ENCODE measurements around the gene TSHZ3. TPM values are rescaled to one million over a fixed set of nuclear protein-coding genes. Genes with fewer than 3 reads are reported as not detected.

Gene TSHZ3
- total and polyA plus RNA-seq, 2 of the 13 experiments (the other 11 are each of a cell fraction or from before 2014, with no cell fraction given), result not detected

DNA sequence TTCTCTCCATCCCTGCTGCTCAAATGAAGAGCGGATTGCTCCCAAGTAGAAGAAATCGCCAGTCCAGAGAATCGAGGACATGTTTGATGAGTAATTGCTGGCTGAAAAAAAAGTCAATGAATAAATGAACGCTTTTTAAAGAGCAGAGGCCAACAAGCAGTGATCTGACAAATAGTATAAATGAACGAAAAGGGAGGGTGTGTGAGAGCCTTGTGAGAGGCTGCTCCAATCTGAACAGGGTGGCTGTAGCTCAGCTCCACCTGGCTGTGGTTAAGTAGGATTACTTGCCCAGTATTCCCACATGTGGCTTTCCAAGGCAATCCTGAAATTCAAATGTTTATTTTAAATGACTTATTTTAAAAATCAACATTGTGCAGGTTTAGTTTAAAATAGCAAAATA is 117.1 kb downstream of the TSHZ3 start:
- ChIA-PET POLR2A (no interaction called here), CTCF (ENCODE audit: low intra/inter-chr PET ratio, low total read pairs) (no interaction called here)
- H3K4me1 ChIP-seq (ENCODE audit: insufficient read depth, low read length), result no peaks in the 10 kb centered on the region
- H3K4me3 ChIP-seq (replicated peaks in 1 of 3; ENCODE audit: insufficient read depth in 1 of 3, low read depth in 2 of 3, low read length in 3 of 3), result no peak overlapping the region
- intact Hi-C loops (cut with micrococcal nuclease; ENCODE audit: unreplicated experiment), result no loop called here
- no peaks in the 10 kb centered on the region for H3K79me2 ChIP-seq (ENCODE audit: insufficient read depth, low read length)
- no peak for ATAC-seq
- no peak overlapping the region for H3K27ac ChIP-seq (ENCODE audit: extremely low read length, insufficient read depth, low read length)
- BruUV-seq (replicated peaks), result no TSS peak
- WGBS (ENCODE audit: low lambda C conversion rate), result 0% methylated on average over 5 of the region's 5 CpGs
- no peak overlapping the region for H3K4me2 ChIP-seq (ENCODE audit: low read depth, low read length)
- no peak for DNase-seq (ENCODE audit: low spot score)
- H3K27me3 ChIP-seq (ENCODE audit: control insufficient read depth in 1 of 2, insufficient read depth in 2 of 2, low read length in 2 of 2), result no peaks in the 10 kb centered on the region
- no peaks in the 10 kb centered on the region for H3K36me3 ChIP-seq (replicated peaks in 1 of 2; ENCODE audit: control insufficient read depth in 1 of 2, insufficient read depth in 2 of 2, low read length in 2 of 2)
- no peak for FAIRE-seq
- peaks cover 14% of the 10 kb centered on the region for H3K9me3 ChIP-seq (ENCODE audit: low read length)
- in situ Hi-C loops (cut with HindIII; ENCODE audit: extremely low pct_ligation_motif_present, low pct_unique_long_range_greater_than_20kb), result no loop called here
- no peaks in the 10 kb centered on the region for H4K20me1 ChIP-seq (ENCODE audit: insufficient read depth, low read length)
- H2AFZ ChIP-seq (ENCODE audit: low read length), result no peak overlapping the region
- H3K9ac ChIP-seq (ENCODE audit: insufficient read depth, low read depth, low read length), result no peak overlapping the region
- no peak for TF ChIP-seq ZNF720 (CRISPR knock-in tag; IDR thresholded peaks at IDR 0.05)
- TF ChIP-seq, protein P1, sequence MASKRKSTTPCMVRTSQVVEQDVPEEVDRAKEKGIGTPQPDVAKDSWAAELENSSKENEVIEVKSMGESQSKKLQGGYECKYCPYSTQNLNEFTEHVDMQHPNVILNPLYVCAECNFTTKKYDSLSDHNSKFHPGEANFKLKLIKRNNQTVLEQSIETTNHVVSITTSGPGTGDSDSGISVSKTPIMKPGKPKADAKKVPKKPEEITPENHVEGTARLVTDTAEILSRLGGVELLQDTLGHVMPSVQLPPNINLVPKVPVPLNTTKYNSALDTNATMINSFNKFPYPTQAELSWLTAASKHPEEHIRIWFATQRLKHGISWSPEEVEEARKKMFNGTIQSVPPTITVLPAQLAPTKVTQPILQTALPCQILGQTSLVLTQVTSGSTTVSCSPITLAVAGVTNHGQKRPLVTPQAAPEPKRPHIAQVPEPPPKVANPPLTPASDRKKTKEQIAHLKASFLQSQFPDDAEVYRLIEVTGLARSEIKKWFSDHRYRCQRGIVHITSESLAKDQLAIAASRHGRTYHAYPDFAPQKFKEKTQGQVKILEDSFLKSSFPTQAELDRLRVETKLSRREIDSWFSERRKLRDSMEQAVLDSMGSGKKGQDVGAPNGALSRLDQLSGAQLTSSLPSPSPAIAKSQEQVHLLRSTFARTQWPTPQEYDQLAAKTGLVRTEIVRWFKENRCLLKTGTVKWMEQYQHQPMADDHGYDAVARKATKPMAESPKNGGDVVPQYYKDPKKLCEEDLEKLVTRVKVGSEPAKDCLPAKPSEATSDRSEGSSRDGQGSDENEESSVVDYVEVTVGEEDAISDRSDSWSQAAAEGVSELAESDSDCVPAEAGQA (IDR thresholded peaks at IDR 0.05; ENCODE audit: low read depth), result no peak
- TF ChIP-seq, protein P1 (CRISPR knock-in tag; IDR thresholded peaks at IDR 0.05; ENCODE audit: borderline replicate concordance), result no peak
- TF ChIP-seq ONECUT2 (CRISPR knock-in tag; IDR thresholded peaks at IDR 0.05), result no peak
- no peak for TF ChIP-seq ZNF572 (CRISPR knock-in tag; IDR thresholded peaks at IDR 0.05)
- no peak for TF ChIP-seq KDM5A (IDR thresholded peaks at IDR 0.05; ENCODE audit: borderline replicate concordance, low read length)
- TF ChIP-seq, protein P2, sequence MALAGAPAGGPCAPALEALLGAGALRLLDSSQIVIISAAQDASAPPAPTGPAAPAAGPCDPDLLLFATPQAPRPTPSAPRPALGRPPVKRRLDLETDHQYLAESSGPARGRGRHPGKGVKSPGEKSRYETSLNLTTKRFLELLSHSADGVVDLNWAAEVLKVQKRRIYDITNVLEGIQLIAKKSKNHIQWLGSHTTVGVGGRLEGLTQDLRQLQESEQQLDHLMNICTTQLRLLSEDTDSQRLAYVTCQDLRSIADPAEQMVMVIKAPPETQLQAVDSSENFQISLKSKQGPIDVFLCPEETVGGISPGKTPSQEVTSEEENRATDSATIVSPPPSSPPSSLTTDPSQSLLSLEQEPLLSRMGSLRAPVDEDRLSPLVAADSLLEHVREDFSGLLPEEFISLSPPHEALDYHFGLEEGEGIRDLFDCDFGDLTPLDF (CRISPR knock-in tag; IDR thresholded peaks at IDR 0.05), result no peak
- TF ChIP-seq, protein P3, sequence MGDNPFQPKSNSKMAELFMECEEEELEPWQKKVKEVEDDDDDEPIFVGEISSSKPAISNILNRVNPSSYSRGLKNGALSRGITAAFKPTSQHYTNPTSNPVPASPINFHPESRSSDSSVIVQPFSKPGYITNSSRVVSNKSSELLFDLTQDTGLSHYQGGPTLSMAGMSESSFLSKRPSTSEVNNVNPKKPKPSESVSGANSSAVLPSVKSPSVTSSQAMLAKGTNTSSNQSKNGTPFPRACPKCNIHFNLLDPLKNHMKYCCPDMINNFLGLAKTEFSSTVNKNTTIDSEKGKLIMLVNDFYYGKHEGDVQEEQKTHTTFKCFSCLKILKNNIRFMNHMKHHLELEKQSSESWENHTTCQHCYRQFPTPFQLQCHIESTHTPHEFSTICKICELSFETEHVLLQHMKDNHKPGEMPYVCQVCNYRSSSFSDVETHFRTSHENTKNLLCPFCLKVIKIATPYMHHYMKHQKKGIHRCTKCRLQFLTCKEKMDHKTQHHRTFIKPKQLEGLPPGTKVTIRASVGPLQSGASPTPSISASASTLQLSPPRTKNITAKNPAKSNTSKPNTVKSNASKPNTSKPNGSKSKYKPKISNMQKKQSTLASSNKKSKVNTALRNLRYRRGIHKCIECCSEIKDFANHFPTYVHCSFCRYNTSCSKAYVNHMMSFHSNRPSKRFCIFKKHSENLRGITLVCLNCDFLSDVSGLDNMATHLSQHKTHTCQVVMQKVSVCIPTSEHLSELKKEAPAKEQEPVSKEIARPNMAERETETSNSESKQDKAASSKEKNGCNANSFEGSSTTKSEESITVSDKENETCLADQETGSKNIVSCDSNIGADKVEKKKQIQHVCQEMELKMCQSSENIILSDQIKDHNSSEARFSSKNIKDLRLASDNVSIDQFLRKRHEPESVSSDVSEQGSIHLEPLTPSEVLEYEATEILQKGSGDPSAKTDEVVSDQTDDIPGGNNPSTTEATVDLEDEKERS (CRISPR knock-in tag; IDR thresholded peaks at IDR 0.05), result no peak
- no peak for TF ChIP-seq ZNF552 (CRISPR knock-in tag; IDR thresholded peaks at IDR 0.05; ENCODE audit: borderline replicate concordance)
- no peak for TF ChIP-seq ZNF468 (CRISPR knock-in tag; IDR thresholded peaks at IDR 0.05)
- no peak for TF ChIP-seq TRIM24 (CRISPR knock-in tag; IDR thresholded peaks at IDR 0.05)

Data from HepG2 (cell line).